ENCODE measurements around the gene HK1.
"Not testable (repeated sequence)": the region's sequence is repeated elsewhere in the genome, so short reads cannot be mapped to it uniquely, and the experiment has no call there.

Gene HK1

DNA sequence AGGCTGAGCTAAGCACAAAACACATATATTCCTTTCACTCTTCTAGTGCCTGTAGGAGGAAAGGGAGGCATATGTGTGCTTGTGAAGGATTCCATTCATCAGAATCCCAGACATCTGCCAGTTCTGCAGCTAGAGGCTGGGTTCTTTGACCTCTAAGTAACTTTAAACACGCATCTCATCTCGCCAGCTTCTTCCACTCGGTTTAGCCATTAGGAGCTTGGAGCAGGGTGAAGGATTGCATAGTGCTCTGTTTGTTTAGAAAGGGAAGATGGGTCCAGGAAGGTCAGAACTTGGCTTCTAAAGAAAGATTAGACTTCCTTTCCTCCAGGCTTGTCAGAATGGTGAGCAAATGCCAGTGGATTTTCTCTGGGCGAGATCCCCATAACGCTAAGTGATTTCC, 43.6 kb downstream of the HK1 start:
- no peaks in the 10 kb centered on the region for H3K27me3 Mint-ChIP-seq
- no peak for DNase-seq
- ATAC-seq (replicated peaks), result no peak
- no peak overlapping the region for H3K27ac Mint-ChIP-seq
- no peaks in the 10 kb centered on the region for H3K9me3 Mint-ChIP-seq
- peaks cover 15 to 41% of the 10 kb centered on the region in 2 donors for H3K4me1 Mint-ChIP-seq
- H3K4me3 Mint-ChIP-seq, result no peak overlapping the region
- H3K36me3 Mint-ChIP-seq, result no peaks in the 10 kb centered on the region

DNA sequence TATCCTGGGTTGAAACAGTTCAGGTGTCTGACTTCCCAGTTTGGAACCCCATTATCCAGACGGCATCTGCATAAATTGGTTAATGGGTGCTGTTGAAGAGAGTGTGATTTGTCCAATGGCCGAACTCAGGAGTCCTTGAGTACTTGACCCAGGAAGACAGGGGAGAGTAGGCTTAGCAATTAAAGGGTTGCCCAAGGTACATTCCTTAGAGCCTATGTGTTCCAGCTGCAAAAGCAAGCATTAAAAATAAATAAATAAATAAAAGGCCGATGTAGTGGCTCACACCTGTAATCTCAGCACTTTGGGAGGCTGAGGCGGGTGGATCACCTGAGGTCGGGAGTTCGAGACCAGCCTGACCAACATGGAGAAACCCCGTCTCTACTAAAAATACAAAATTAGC, 44.0 kb downstream of the HK1 start:
- H3K36me3 Mint-ChIP-seq; DNase-seq; H3K27ac Mint-ChIP-seq; ATAC-seq (replicated peaks); H3K9me3 Mint-ChIP-seq; H3K4me3 Mint-ChIP-seq; H3K27me3 Mint-ChIP-seq: not testable (repeated sequence)
- peaks cover 16 to 45% of the 10 kb centered on the region in 2 donors for H3K4me1 Mint-ChIP-seq

DNA sequence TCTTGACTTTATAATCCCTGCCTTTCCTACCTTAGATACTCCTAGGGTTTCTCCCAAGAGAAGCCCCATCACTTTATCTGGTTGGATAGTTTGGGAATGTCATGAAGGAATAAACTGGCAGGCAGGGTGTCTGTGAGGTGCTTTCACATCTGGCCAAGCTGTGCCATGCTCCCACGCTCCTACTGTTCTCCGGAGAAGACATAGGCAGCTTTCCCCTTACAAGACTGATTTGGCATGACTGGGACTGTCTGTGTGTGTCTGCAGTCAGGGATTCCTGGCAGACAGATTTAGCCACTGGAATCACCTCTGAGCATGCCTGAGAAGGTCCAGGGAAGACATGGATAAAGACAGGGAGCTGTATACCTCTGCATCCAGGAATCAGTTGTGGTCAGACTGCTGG, 45.3 kb downstream of the HK1 start:
- DNase-seq (no peak), ATAC-seq (replicated peaks) (no peak)
- Mint-ChIP-seq H3K4me3 (no peak overlapping the region), H3K9me3 (no peaks in the 10 kb centered on the region), H3K27ac (peak overlapping the region; percentile 42), H3K27me3 (no peaks in the 10 kb centered on the region), H3K36me3 (no peaks in the 10 kb centered on the region), H3K4me1 (peaks cover 27 to 49% of the 10 kb centered on the region in 2 donors)

DNA sequence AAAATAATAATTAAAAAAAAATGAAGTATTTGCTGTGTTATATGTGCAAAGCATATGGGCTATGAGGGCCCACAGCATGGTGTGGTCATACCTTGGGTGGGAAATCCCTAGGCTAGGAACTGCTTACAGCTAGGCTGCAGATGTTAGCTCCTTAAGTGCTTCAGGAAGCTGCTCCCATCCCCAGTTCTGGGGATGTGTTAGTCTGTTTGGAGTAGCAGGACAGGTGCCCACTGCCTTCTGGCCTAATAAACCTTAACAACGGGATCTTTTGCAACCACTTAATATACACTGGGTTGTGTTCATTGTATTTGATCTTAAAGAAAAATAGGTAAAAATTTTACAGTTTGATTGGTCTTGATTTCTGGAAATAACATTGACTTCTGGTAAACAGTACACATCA, 46.3 kb downstream of the HK1 start:
- peaks cover 31 to 49% of the 10 kb centered on the region in 2 donors for H3K4me1 Mint-ChIP-seq

DNA sequence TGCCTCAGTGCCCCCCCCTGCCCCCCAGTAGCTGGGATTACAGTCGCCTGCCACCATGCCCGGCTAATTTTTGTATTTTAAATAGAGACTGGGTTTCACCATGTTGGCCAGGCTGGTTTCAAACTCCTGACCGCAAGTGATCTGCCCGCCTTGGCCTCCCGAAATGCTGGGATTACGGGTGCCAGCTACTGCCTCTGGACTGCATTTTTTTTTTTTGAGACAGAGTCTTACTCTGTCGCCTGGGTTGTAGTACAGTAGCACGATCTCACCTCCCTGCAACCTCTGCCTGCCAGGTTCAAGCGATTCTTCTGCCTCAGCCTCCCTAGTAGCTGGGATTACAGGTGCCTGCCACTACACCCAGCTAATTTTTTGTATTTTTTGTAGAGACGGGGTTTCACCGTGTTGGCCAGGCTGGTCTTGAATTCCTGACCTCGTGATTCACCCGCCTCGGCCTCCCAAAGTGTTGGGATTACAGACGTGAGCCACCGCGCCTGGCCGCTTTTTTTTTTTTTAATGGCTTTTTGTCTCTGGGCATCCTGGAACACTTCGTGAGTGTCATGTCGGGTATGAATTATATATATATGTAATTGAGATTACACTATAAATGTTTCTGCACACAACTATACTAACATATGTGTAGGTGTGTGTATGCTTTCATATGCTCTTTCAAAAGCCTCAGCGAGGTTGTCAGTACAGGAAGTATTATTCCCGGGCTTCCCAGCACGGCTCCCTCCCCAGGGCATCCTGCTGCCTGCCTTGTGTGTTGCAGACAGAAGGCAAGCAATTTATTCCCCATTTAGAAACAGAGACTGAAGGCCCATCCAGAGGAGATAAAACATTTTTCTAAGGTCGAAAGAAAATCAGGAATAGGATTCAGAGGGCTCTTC, 47.6 kb downstream of the HK1 start:
- not testable (repeated sequence) for DNase-seq; H3K27me3 Mint-ChIP-seq; ATAC-seq (replicated peaks); H3K9me3 Mint-ChIP-seq; H3K36me3 Mint-ChIP-seq; H3K4me3 Mint-ChIP-seq; H3K27ac Mint-ChIP-seq
- peaks cover 26 to 36% of the 10 kb centered on the region in 2 donors for H3K4me1 Mint-ChIP-seq

More for the DNA sequence above, 46.3 kb downstream of the HK1 start:
- Mint-ChIP-seq H3K36me3 (peaks cover 0 to 3% of the 10 kb centered on the region in 2 donors), H3K4me3 (no peak overlapping the region), H3K9me3 (no peaks in the 10 kb centered on the region), H3K27ac (no peak overlapping the region), H3K27me3 (no peaks in the 10 kb centered on the region)
- DNase-seq (no peak), ATAC-seq (replicated peaks) (no peak)

DNA sequence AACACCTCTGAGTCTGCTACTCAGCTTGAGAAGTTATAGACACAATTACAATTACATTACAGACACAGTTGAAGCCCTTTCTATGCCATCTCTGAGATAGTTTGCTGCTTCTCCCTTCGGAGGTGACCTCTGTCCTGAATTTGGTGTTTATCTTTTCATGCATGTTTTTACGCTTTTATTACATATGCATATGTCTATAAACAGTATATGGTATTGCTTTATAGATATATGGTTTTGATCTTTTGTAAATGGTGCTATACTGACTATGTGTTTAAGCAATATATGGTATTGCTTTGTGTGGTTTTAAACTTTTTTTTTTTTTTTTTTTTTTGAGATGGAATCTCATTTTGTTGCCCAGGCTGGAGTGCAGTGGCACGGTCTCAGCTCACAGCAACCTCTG, 48.4 kb downstream of the HK1 start:
- Mint-ChIP-seq H3K9me3 (no peaks in the 10 kb centered on the region), H3K27ac (no peak overlapping the region), H3K36me3 (peaks cover 7 to 9% of the 10 kb centered on the region in 2 donors), H3K27me3 (no peaks in the 10 kb centered on the region), H3K4me1 (peaks cover 26 to 29% of the 10 kb centered on the region in 2 donors), H3K4me3 (no peak overlapping the region)
- no peak for ATAC-seq (replicated peaks)
- DNase-seq, result no peak

DNA sequence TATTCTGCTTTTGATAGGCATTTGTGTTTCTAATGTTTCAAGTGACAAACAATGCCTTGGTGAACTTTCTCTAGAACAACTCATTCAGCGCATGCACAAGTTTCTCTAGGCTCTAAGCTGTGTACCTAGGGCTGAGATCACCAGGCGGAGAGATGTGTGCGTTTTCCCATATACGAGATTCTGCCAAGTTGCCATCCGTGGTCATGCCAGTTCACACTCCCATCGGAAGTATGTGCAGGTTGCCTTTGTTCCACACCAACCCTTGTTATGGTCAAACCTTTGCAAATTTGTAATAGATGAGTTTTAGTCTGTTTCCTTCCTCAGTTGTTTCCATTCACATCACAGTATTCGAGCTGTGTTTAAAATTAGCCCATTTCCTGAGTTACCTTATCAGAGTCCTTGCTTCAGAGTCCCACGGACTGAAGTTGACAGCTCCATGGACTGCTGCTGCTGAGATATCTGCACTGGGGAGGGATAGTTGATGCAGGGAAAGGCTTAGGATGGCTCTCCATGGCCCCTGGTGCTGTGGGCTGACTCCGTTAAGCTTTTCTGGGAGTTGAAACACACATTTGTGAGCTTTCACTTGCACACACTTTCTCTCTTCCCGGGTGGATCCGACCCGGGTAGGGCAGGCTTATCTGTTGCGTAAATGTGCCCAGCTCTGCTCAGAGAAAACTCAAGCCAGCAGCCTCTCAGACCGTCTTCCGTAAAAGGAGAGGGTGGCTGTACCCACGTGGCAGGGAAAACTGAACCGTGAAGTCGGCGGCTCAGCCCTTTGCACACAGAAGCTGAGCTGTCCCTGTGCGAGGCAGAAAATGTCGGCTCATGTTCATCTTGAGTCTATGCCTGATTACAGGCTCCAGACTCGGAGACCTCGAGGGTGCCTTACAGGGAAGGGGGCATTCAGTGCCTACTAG, 49.4 kb downstream of the HK1 start:
- Mint-ChIP-seq H3K36me3 (peaks cover 10 to 14% of the 10 kb centered on the region in 2 donors), H3K27me3 (no peaks in the 10 kb centered on the region), H3K27ac (peak overlapping the region; percentile 92), H3K9me3 (no peaks in the 10 kb centered on the region), H3K4me3 (peak overlapping the region; percentile 79 to 84), H3K4me1 (peaks cover 26 to 33% of the 10 kb centered on the region in 2 donors)
- DNase-seq, result peak; percentile 48
- peak; percentile 100 for ATAC-seq (replicated peaks)

DNA sequence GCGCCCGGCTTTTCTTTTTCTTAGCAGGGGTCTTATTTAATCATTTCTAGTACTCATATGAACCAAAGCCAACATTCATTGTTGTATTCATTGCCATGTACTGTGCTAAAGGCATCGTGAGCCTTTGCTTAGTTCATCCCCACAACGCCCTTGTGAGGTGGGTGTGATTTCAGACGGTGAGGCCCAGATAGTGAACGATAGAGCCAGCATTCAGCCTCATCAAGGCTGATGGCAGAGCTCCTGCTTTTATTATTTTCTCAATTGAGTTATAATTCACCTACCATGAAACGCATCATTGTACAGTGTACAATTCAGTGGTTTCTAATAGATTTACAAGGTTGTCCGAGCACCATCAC, 50.1 kb downstream of the HK1 start:
- peaks cover 26 to 36% of the 10 kb centered on the region in 2 donors for H3K4me1 Mint-ChIP-seq
- peak overlapping the region; percentile 92 for H3K27ac Mint-ChIP-seq
- peak overlapping the region; percentile 79 to 84 for H3K4me3 Mint-ChIP-seq
- no peak for DNase-seq
- no peaks in the 10 kb centered on the region for H3K27me3 Mint-ChIP-seq
- peak; percentile 12 to 22 for ATAC-seq (replicated peaks)
- peaks cover 10 to 16% of the 10 kb centered on the region in 2 donors for H3K36me3 Mint-ChIP-seq
- no peaks in the 10 kb centered on the region for H3K9me3 Mint-ChIP-seq

DNA sequence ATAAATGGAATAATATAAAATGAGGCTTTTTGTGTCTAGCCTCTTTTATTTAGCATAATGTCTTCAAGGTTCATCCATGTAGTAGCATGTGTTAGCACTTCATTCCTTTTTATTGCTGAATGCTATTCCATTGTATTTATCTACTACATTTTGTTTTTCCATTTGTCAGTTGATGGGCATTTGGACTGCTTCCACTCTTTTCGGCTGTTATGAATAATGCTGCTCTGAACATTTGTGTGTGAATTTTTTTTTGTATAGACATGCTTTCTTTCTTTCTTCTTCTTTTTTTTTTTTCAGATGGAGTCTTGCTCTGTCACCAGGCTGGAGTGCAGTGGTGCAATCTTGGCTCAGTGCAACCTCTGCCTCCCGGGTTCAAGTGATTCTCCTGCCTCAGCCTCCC, 50.6 kb downstream of the HK1 start:
- Mint-ChIP-seq H3K27ac (peak overlapping the region; percentile 89), H3K4me1 (peaks cover 27 to 37% of the 10 kb centered on the region in 2 donors), H3K36me3 (peaks cover 10 to 16% of the 10 kb centered on the region in 2 donors), H3K4me3 (peak overlapping the region; percentile 37 to 43)
- H3K9me3 Mint-ChIP-seq; H3K27me3 Mint-ChIP-seq; DNase-seq; ATAC-seq (replicated peaks): not testable (repeated sequence)

DNA sequence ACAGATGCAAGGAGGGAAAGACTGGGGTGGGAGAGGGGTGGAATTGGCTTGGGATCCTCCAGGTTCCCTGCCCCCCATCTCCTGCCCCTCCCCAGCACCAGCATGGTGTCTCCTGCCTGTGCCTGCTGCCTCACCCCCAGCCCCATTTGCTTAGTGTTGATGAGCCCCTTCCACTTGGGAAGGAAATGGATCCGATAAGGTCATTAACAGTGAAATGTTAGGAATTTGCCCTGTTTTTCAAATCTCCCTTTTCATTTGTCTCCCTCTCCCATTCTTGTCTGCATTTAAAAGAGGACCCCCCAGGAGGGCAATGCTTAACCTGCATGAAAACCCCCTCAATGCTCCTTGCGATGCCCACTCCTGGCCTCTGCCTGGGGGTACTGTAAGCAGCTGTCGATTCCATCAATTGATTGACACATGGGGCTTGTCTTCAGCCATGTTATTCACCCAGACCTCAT, 51.5 kb downstream of the HK1 start:
- DNase-seq, result no peak
- H3K4me3 Mint-ChIP-seq, result no peak overlapping the region
- H3K36me3 Mint-ChIP-seq, result peaks cover 13 to 18% of the 10 kb centered on the region in 2 donors
- peaks cover 34 to 45% of the 10 kb centered on the region in 2 donors for H3K4me1 Mint-ChIP-seq
- no peak overlapping the region for H3K27ac Mint-ChIP-seq
- no peaks in the 10 kb centered on the region for H3K9me3 Mint-ChIP-seq
- H3K27me3 Mint-ChIP-seq, result no peaks in the 10 kb centered on the region
- no peak for ATAC-seq (replicated peaks)

DNA sequence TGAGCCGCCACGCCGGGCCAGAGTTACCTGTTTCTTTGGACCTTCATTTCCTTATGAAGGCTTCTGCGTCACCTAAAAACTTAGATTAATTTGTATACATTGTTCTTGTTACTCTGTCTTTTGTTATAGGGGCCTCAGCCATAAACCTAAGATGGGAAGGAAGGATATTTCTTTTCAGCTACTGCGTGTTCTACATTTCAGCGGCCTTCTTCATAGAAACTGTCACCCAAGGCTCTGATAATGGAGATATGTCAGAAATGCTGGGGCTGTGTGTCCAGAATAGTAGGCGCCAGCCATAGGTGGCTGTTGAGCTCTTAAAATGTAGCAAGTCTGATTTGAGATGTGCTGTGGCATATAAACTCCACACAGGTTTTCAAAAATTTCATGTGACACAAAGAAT, 52.9 kb downstream of the HK1 start:
- no peak overlapping the region for H3K4me3 Mint-ChIP-seq
- no peaks in the 10 kb centered on the region for H3K9me3 Mint-ChIP-seq
- no peaks in the 10 kb centered on the region for H3K27me3 Mint-ChIP-seq
- no peak overlapping the region for H3K27ac Mint-ChIP-seq
- peaks cover 44 to 55% of the 10 kb centered on the region in 2 donors for H3K4me1 Mint-ChIP-seq
- peaks cover 15 to 29% of the 10 kb centered on the region in 2 donors for H3K36me3 Mint-ChIP-seq
- ATAC-seq (replicated peaks) (no peak), DNase-seq (no peak)

DNA sequence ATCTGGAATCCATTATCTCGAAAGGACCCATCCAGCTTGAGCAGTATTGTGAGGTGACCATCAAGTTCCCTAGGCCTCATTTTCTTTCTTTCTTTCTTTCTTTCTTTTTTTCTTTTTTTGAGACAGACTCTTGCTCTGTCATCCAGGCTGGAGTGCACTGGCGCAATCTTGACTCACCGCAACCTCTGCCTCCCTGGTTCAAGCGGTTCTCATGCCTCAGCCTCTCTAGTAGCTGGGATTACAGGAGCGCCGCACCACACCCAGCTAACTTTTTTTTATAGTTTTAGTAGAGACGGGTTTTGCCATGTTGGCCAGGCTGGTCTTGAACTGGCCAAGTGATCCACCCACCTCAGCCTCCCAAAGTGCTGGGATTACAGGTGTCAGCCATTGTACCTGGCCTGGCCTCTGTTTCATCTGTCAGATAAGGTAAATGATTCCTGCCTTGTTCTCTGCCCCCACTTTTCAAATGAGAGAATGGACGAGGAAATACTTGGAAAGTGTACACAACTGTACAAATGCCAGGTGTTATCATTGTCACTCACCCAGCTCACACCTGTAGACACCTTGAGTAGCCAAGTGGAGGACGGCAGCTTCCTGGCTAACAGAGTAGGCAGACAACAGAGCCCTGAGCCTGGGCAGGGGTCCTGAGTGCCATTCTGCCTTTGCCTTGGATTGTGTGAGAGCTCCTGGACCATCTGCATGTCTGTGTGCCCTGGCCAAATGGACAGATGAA, 54.1 kb downstream of the HK1 start:
- Mint-ChIP-seq H3K27me3 (no peaks in the 10 kb centered on the region), H3K36me3 (peaks cover 15 to 29% of the 10 kb centered on the region in 2 donors), H3K27ac (no peak overlapping the region), H3K4me1 (peaks cover 45 to 53% of the 10 kb centered on the region in 2 donors), H3K9me3 (no peaks in the 10 kb centered on the region), H3K4me3 (no peak overlapping the region)
- ATAC-seq (replicated peaks) (no peak), DNase-seq (no peak)

DNA sequence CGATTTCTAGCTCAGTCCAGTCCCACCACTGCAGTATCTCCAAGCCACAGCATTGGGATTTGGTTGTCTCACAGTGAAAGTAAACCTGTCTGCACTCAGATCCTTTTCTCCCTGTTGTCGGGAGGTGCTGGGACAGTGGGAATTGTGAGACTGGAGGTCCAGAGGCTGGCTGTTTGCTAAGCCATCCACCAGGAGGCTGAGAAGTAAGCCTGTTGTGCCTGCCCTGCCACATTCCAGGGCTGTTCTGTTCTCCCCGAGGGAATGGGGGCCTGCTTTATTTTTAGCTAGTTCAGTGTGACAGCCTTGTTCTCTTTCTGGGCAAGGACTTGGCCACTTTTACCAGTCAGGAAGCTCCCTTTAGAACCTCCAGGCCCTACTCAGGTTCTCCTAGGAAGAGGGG, 54.9 kb downstream of the HK1 start:
- Mint-ChIP-seq H3K36me3 (peaks cover 15 to 29% of the 10 kb centered on the region in 2 donors), H3K9me3 (no peaks in the 10 kb centered on the region), H3K4me3 (no peak overlapping the region), H3K27ac (no peak overlapping the region), H3K27me3 (no peaks in the 10 kb centered on the region), H3K4me1 (peaks cover 44 to 51% of the 10 kb centered on the region in 2 donors)
- no peak for ATAC-seq (replicated peaks)
- DNase-seq, result no peak

DNA sequence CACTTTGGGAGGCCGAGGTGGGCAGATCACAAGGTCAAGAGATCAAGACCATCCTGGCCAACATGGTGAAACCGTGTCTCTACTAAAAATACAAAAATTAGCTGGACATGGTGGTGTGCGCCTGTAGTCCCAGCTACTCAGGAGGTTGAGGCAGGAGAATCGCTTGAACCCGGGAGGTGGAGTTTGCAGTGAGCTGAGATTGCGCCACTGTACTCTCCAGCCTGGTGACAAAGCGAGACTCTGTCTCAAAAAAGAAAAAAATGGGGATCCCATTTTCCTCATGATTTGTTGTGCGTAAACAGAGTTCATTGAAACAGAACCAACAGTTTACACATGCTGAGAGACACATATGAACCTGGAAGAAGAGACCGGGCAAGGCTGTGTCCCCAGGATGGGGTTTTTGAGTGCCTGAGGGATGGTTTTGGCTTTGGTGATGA, 55.6 kb downstream of the HK1 start:
- DNase-seq; H3K9me3 Mint-ChIP-seq; ATAC-seq (replicated peaks); H3K27ac Mint-ChIP-seq; H3K27me3 Mint-ChIP-seq; H3K4me3 Mint-ChIP-seq: not testable (repeated sequence)
- peaks cover 43 to 51% of the 10 kb centered on the region in 2 donors for H3K4me1 Mint-ChIP-seq
- H3K36me3 Mint-ChIP-seq, result peaks cover 15 to 34% of the 10 kb centered on the region in 2 donors
